ENCODE measurements around the gene CDC25B.

Gene CDC25B

GRCh38 chr20:3755814-3756480 is 40.2 kb upstream of the CDC25B start:
- TF ChIP-seq CTCF (conservative IDR thresholded peaks at IDR 0.05; ENCODE audit: low read depth, low read length) = no peak
- DNase-seq (ENCODE audit: low read depth) = no peak
- H3K4me3 ChIP-seq (ENCODE audit: low read length) = no peak overlapping the region

- no peak for TF ChIP-seq CTCF (conservative IDR thresholded peaks at IDR 0.05; ENCODE audit: low read depth, low read length)
- DNase-seq (ENCODE audit: low read depth) = no peak
- H3K4me3 ChIP-seq (ENCODE audit: low read length) = no peak overlapping the region
These were observed 38.8 kb upstream of the CDC25B start for GRCh38 chr20:3757268-3757667.

GRCh38 chr20:3758566-3758965 is 37.5 kb upstream of the CDC25B start:
- H3K4me3 ChIP-seq (ENCODE audit: low read length) = no peak overlapping the region
- TF ChIP-seq CTCF (conservative IDR thresholded peaks at IDR 0.05; ENCODE audit: low read depth, low read length) = no peak
- DNase-seq (ENCODE audit: low read depth) = no peak

GRCh38 chr20:3759316-3759823 is 36.7 kb upstream of the CDC25B start:
- no peak overlapping the region for H3K4me3 ChIP-seq (ENCODE audit: low read length)
- no peak for TF ChIP-seq CTCF (conservative IDR thresholded peaks at IDR 0.05; ENCODE audit: low read depth, low read length)
- DNase-seq (ENCODE audit: low read depth) = no peak

GRCh38 chr20:3759884-3760283 is 36.2 kb upstream of the CDC25B start:
- no peak for DNase-seq (ENCODE audit: low read depth)
- no peak for TF ChIP-seq CTCF (conservative IDR thresholded peaks at IDR 0.05; ENCODE audit: low read depth, low read length)
- H3K4me3 ChIP-seq (ENCODE audit: low read length) = no peak overlapping the region

- no peak for DNase-seq (ENCODE audit: low read depth)
- TF ChIP-seq CTCF (conservative IDR thresholded peaks at IDR 0.05; ENCODE audit: low read depth, low read length) = no peak
- no peak overlapping the region for H3K4me3 ChIP-seq (ENCODE audit: low read length)
These were observed 35.3 kb upstream of the CDC25B start for GRCh38 chr20:3760655-3761348.
